ENCODE results near the gene GPRIN2.

The GPRIN2 gene

DNA sequence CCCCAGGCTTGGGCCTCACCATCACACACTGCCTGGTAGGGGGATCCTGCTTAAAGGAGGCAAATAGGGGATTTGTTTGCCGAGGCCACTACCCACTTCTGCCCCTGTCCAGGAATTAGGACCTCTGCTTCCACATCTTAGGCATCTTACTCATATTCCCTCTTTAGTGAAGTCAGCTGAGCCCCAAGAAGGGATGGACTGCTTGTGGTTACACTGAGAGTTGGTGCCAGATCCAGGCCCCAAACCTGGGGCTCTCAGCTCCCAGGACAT, 1.6 kb upstream of the GPRIN2 start:
- DNase-seq (ENCODE audit: low spot score): no peak
- Histone ChIP-seq H3K4me3 (no peak overlapping the region), H3K27ac (no peak overlapping the region)
- TF ChIP-seq, protein P1, sequence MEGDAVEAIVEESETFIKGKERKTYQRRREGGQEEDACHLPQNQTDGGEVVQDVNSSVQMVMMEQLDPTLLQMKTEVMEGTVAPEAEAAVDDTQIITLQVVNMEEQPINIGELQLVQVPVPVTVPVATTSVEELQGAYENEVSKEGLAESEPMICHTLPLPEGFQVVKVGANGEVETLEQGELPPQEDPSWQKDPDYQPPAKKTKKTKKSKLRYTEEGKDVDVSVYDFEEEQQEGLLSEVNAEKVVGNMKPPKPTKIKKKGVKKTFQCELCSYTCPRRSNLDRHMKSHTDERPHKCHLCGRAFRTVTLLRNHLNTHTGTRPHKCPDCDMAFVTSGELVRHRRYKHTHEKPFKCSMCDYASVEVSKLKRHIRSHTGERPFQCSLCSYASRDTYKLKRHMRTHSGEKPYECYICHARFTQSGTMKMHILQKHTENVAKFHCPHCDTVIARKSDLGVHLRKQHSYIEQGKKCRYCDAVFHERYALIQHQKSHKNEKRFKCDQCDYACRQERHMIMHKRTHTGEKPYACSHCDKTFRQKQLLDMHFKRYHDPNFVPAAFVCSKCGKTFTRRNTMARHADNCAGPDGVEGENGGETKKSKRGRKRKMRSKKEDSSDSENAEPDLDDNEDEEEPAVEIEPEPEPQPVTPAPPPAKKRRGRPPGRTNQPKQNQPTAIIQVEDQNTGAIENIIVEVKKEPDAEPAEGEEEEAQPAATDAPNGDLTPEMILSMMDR (IDR thresholded peaks at IDR 0.05): no peak

DNA sequence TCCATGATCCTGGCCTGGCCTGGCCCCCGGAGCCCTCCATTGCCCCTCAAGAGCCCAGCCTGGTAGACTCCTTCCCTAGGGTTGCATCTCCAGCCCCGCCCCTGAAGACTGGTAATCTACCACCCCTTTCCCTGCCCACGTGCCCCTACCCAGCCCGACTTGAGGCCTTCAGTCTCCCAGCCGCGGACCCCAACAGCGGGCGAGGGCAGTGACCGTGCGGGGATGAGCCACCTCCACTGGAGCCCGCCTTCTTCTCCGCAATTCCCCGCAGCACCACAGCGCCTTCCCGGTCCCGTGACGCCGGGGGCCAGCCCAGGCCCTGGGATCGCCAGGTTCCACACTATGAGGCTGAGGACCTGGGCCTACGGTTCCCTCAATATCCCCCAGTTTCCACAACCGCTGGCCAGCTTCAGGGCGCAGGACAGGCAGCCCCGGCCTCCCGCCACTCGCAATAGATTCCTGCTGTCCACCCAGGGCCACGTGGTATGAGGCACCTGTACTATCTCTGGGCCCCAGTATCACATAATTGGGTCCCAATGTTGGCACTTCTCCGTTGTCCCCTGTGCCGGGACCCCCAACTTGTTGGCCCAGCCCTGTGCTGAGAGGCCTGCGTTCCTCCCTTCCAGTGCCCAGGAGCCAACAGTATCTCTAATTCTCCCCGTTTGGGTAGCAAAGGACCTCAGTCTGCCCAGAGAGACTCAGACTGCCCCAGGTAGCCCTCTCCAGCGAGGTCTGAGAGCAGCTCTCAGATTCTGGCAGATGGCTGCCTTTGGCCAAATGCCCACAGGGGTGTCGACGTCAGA, 1.1 kb upstream of the GPRIN2 start:
- H3K27ac ChIP-seq: no peak overlapping the region
- no peak overlapping the region for H3K4me3 ChIP-seq
- TF ChIP-seq, protein P1 (IDR thresholded peaks at IDR 0.05): no peak
- peak; percentile 75 for DNase-seq (ENCODE audit: low spot score)

DNA sequence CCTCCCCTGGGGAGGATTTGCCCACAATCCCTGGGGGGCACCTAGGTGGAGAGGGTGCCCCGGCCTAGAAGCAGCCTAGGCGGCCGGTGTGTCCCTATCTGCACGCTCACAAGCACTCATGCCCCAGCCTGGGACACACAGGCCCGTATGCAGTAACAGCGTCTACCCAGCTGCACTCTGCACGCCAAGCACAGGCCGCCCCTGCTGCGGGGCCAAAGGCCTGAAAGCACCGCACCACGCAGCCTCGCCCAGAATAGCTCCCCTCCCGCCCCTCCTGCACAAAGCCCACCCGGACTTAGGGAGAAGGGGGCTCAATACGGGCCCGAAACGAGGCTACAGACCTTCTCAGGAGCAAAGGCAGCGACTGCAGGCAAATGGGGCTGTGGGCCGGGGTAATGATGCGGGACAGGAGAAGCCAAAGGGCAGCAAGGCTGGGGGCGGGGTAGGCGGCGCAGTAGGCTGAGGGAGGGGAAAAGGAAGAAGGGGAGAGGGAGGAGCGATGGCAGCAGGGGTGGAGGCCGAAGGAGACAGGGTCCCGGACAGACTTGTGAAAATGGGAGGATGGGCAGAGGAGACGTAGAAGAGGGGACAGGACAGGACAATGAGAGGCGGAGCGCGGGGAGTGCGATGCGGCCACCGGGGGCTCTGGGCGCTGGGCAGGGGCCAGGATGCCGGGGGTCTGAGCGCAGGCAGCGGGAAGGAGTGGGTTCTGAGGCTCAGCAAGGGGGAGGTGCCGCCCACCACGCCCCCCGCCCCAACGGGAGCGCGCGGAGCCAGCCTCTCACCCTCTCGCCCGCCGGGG, 544 bp downstream of the GPRIN2 start:
- no peak overlapping the region for H3K27ac ChIP-seq
- TF ChIP-seq, protein P1 (IDR thresholded peaks at IDR 0.05): no peak
- peak overlapping the region; percentile 70 for H3K4me3 ChIP-seq
- peak; percentile 76 for DNase-seq (ENCODE audit: low spot score)

DNA sequence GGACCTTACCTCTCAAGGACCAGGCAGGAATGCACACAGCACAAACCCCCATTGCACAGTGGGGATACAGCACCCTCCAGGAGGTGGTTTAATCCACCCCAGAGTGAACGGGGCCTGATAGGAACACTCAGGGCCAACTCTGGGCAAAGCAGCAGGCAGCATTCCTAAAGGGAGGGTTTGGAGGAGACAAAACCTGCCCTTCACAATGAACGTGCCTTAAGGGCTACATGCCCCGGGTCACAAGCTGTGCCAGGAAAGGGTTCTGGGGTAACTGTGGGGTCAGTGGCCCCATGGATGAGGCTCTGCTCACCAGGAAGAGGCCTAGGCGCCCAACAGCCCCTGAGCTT, 1.1 kb downstream of the GPRIN2 start:
- TF ChIP-seq, protein P1 (IDR thresholded peaks at IDR 0.05): no peak
- Histone ChIP-seq H3K27ac (no peak overlapping the region), H3K4me3 (no peak overlapping the region)
- DNase-seq (ENCODE audit: low spot score): no peak

DNA sequence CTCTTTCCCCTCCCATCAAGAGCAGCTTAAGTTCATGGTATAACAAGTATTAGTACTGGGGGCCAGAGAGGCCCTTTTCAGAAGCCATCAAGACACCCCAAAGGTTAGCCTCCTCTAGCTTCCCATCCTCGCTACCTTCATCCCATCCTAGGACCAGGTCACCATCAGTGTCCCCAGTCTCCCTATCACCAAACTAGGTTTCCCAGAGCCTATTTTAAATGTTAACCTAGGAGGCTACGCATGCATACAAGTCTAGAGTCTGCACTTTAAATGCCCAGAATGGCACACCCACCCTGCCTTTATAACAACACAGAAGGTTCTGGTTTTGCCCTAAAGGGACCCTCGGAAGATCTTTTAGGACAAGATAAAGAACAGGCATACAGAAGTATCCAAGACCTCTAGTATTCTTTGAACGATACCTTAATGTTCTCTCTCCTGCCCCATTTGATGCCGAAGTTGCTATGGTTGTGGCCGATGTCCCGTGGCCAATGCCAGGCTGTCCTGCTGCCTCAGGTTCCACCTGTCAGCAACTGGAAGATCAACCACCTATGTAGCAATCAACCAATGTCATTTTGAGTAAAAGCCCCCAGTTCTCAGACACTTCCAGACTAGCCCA, 2.2 kb downstream of the GPRIN2 start:
- Histone ChIP-seq H3K4me3 (no peak overlapping the region), H3K27ac (no peak overlapping the region)
- peak; percentile 70 for DNase-seq (ENCODE audit: low spot score)
- TF ChIP-seq, protein P1 (IDR thresholded peaks at IDR 0.05): no peak

DNA sequence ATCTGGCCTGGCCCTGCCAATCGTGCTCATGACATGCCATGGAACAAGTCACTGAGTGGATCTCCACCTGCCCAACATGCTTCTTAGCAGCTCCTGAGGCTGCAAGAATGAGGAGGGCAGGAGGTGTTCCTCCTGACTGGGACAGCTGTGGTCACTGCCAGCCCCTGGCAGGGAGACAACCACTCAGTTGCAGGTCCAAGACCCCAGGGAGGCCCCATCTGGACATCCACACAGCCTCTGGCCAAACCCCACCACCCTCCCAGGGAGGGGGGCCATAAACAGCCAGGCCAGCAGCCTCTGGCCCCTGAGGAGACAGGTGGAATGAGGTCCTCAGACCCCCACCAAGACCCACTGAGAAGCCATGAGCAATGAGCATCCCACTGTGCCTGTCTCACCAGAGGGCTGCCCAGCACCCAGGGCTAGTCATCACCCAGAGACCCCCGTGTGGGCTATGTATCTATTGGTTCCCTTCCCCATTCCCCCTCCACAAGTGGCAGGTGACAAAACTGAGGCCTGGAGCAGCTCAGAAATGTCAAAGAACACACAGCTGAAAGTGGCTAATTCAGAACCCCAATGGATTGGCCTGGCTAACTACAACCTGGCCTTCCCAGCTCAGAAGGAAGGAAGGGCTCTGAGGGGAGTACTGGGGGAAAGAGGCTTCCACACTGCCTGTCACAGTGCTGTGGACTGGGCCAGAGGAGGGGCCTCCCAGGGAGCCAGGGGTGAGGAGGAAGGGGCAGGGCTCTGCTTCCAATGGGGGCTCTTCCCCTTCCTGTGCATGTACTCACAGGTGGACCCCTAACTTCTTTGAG, 3.0 kb downstream of the GPRIN2 start:
- DNase-seq (ENCODE audit: low spot score): peak; percentile 71
- TF ChIP-seq, protein P1 (IDR thresholded peaks at IDR 0.05): no peak
- no peak overlapping the region for H3K27ac ChIP-seq
- H3K4me3 ChIP-seq: no peak overlapping the region

All from coronary artery (tissue), 2 donors.